C4-2B (cell line): Measurements from ENCODE around the gene HDHD3.
"Not testable (repeated sequence)": the region's sequence is repeated elsewhere in the genome, so short reads cannot be mapped to it uniquely, and the experiment has no call there.

Experiments
- H3K27ac ChIP-seq: fragments of 450-650 bp; 2 replicates; pipeline ENCODE4 v1.5.1; 2017
- CTCF ChIP-seq: fragments of 450-650 bp; conservative IDR thresholded peaks from 2 replicates; pipeline ENCODE4 v1.5.1; 2017; ENCODE audit warnings: mild to moderate bottlenecking
- ZFX ChIP-seq: fragments of 450-650 bp; IDR thresholded peaks from 2 replicates; pipeline ENCODE4 v1.6.1; 2017

Gene HDHD3

DNA sequence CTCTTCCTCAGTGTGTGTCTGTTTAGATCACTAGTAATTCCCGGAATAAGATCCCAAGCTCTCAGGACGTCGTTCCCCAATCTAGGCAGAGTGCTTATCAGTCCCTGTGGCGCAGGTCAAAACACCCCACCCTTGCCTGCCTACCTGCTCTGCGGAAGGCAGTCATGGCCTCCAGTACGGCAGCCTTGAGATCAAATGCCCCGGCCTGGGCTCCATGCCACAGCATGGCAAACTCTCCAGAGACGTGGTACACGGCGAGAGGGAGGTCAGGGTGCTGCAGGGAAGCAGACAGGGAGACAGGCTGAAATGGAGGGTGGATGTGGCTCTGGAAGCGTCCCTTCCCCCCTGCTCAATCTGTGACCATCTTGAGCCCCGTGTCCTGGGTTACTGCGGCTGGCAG, 12.0 kb upstream of the HDHD3 start:
- H3K27ac ChIP-seq = no peak overlapping the region
- TF ChIP-seq CTCF (no peak), ZFX (no peak)

DNA sequence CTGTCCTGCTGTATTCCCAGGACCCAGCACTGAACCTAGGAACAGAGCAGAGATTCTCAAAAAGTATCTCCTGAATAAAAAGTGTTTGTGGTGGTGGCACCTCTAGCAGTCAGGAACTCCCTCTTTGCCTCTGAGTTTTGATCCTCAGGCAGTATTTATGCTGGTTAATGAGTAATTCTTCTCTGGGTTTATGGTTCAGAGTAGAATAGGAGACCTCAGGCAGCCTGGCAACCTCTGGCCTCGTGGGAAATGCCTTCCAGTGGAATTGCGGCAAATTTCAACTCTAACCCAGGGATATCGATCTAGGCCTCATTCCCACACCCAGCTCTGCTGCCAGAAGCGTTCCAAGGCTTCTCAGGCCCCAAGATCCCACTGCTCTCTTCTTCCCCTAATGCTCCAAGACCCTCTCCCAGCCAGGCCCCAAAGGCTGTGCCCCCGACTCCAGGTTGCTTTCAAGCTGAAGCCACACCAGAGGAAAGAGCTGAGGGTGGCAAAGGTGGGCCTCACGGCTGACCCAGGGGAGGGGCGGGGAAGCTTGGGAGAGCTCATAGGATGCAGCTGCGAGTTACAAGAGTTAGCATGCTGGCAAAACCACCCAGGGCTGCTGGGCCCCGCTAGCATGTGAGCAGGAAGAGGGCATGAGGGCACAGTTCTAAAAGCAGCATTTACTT, 10.9 kb upstream of the HDHD3 start:
- TF ChIP-seq ZFX (no peak), CTCF (no peak)
- H3K27ac ChIP-seq = no peak overlapping the region

- no peak overlapping the region for H3K27ac ChIP-seq
- TF ChIP-seq CTCF (no peak), ZFX (no peak)
These were observed 10.0 kb upstream of the HDHD3 start for GRCh38 chr9:113386571-113387393.

- H3K27ac ChIP-seq = peak overlapping the region; percentile 90
These were observed 5.2 kb upstream of the HDHD3 start for GRCh38 chr9:113381909-113382411.

GRCh38 chr9:113381441-113381840, 4.7 kb upstream of the HDHD3 start:
- peak overlapping the region; percentile 90 for H3K27ac ChIP-seq

More at GRCh38 chr9:113381909-113382411, 5.2 kb upstream of the HDHD3 start:
- TF ChIP-seq ZFX (no peak), CTCF (no peak)

- H3K27ac ChIP-seq = peak overlapping the region; percentile 90
- TF ChIP-seq ZFX = no peak
- TF ChIP-seq CTCF = no peak
These were observed 4.1 kb upstream of the HDHD3 start for GRCh38 chr9:113380869-113381378.

- not testable (repeated sequence) for H3K27ac ChIP-seq
These were observed 3.0 kb upstream of the HDHD3 start for GRCh38 chr9:113379829-113380210.

DNA sequence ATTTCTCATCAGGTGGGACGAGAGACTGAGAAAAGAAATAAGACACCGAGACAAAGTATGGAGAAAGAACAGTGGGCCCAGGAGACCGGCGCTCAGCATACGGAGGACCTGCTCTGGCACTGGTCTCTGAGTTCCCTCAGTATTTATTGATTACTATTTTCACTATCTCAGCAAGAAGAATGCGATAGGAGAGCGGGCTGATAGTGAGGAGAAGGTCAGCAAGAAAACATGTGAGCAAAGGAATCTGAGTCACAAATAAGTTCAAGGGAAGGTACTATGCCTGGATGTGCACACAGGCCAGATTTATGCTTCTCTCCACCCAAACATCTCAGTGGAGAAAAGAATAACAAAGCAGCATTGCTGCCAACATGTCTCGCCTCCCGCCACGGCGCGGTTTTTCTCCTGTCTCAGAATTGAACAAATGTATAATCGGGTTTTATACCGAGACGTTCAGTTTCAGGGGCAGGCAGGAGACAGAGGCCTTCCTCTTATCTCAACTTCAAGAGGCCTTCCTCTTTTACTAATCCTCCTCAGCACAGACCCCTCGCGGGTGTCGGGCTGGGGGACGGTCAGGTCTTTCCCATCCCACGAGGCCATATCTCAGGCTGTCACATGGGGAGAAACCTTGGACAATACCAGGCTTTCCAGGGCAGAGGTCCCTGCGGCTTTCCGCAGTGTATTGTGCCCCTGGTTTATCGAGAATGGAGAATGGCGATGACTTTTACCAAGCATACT, 2.5 kb upstream of the HDHD3 start:
- H3K27ac ChIP-seq = not testable (repeated sequence)
